Erythroblast (primary cell): ENCODE data around the gene CORO2B.

ENCODE experiments used
- DNase-seq, 2 experiments: peaks; one replicate each; lab custom pipeline; 2025; lab: John Stamatoyannopoulos, UW
- GATA1 ChIP-seq: IDR thresholded peaks from 2 replicates; pipeline ENCODE4 v1.6.1; 2011; ENCODE audit warnings: low read depth, mild to moderate bottlenecking, control low read depth, low read length, moderate library complexity
- POLR2A ChIP-seq: IDR thresholded peaks from 2 replicates; pipeline ENCODE4 v1.6.1; 2011; ENCODE audit warnings: mild to moderate bottlenecking, low read length

The CORO2B gene

DNA sequence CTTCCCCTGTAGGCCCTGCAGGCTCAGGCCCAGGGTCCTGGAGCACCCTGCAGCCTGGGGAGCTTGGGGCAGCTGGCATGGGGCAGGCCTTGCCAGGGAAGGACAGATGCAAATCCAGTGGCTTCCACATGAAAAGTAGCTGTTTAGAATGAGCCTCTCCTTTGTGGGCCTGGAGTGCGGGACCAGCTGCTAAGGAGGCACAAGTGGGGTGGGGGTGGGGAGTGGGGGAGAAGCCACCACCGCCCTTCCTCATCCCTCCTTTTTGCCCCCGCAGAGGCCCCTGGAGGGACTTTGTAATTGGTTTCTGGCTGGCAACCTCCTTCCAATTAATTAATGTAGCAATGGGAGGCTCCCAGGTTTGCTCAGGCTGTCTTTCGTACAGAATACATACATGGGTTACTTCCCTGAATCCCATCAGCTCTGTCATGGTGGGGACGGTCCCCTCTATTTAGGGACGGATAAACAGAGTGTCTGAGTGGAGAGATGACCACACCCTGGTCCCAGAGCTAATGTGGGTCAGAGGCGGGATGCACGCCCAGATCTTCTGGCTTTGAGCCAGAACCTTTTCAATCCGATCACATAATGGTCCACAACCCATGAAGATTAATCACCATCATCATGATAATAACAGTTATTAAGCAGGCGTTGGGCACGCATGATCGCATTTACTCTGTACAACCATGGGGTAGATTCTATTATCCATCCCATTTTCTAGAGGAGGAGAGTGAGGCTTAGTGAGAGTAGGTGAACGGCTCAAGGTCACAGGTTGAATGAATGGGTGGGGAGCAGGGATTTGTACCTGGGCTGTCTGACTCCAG lies 6.2 kb downstream of the CORO2B start:
- TF ChIP-seq POLR2A, result no peak
- TF ChIP-seq GATA1, result no peak
- no peak for DNase-seq

DNA sequence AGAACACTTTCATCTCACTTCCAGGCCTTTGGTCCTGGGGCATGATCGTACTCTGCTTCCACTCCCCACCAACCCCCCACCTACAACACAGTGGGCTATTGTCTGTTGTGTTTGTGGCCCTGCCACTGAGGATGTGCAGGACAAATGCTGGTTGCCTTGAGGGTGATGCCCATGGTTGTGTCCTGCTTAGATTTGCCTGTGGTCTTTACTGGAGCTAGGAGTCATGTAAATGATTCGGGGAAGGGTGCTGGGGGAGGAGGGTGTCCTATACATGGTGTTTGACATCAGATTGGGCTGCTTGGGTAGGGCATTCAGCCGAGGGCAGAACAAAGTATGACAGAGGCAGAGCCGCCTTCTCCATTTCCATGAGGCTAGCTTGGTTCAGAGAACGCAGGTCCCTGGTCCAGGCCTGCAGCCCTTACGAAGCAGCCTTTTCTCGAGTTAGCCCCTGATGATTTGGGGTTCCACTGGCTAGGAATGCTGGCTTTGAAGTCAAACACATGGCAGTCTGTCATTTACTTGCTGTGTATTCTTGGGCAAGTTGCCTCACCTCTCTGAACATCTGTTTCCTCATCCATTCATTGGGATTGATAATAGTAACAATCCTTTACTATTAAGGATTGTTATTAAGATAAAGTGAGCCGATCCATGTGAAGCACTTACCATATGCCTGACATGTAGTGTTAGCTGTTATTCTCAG lies 6.9 kb downstream of the CORO2B start:
- no peak for DNase-seq
- TF ChIP-seq POLR2A, result no peak
- no peak for TF ChIP-seq GATA1

DNA sequence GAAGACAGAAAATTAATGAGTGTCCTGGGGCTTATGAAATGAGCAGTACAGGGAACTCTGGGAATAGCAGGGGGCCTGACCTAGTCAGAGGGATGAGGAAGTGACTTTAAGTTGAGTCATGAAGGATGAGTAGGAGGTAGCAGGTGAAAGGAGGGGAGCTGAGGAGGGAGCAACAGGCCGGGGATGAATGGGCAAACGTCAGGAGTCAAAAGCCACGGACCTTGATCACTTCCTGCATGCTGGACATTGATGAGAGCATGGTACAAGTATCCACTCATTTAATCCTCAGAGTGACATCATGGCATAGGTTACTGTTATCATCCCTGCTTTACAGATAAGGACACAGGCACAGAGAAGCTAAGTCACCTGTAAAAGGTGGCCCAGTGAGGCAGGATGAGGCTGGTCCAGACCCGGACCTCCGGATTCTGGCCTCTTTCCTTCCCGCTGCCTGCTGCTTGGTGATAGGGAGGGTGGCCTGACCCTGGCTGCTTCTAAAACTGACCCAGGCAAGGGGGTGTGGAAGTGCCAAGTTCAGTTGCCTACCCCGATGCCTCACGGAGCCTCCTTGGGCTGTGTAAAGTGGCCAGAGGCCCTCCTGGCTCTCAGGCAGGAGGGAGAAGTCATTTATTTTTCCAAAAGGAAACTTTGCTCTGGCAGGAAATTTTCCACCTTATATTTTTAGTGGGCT lies 7.6 kb downstream of the CORO2B start:
- TF ChIP-seq POLR2A (no peak), GATA1 (no peak)
- DNase-seq, result no peak

GRCh38 chr15:68587769-68588385 lies 9.1 kb downstream of the CORO2B start:
- TF ChIP-seq GATA1, result no peak
- TF ChIP-seq POLR2A, result no peak
- no peak for DNase-seq

- TF ChIP-seq GATA1 (no peak), POLR2A (no peak)
- DNase-seq, result no peak
Measured at GRCh38 chr15:68589053-68589452, 10.3 kb downstream of the CORO2B start.

DNA sequence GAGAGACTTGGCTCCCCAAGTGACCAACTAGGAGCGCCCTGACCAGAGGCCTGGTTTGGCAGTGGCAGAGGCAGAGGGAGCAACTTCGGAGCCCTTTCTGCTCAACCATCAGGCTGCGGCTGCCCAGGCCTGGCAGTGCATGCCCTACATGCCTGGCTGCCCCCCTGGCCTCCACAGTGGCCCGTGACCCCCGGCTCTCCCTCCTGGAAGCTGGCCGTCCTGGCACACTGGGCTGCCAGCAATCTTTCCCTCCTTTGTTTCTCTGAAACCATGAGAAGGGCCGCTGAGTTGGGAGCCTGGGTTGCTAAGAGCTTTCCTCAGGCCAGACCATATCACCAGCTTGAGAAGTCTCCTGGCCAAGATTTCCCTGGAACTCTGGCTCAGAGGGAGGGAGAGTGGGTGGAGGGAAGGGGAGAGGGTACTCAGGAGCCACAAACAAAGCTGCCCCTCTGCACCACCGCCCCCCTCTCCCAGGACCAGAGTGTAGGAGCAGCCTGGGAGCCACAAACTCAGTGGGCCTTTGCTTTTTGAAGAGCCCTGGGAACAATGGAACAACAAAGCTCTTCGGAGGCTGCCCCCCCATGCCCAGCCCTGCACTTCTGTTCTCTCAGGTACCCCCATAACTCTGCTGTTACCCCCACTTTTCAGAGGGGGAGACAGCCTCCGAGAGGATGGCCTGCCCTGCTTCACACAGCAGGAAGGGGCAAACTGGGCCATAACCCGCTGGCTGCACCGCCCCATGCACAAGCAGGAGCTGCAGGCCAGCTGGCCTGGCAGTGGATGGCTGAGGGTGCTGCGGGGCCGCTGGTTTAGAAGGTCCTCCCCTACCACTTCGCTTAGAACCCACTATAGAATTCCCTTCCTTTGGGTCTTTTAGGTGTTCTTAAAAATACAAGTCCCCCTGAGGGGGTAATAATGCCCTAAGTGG lies 11.3 kb downstream of the CORO2B start:
- TF ChIP-seq GATA1 (no peak), POLR2A (no peak)
- no peak for DNase-seq

DNA sequence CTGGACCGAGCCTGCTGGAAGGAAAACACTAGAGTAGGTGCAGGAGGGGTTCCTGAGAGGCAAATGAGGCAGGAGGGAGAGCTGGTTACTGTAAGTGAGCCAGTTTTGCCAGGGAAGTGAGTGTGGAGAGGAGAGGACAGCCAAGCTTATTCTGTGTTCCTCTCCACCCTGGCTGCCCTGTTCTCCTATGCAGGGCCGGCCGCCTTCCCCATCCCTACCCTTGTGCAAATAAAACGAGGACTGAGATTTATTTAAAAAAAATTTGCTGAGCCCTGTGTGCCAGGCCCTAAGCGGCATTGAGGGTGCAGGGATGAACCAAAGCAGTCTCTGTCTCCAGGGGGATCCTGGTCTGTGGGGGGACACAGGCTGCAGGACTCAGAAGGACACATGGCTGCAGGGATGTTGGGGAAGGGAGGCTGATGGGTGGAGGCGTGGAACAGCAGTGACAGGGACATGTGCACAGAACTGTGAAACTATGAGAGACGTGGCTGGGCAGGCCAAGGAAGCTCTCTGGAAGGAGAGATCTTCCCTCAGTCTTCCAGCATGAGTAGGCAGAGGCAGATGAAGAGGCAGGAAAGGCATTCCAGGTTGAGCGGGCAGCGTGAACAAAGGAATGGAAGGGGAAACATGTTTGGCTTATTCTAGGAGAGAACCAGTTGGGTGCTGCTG lies 12.1 kb downstream of the CORO2B start:
- DNase-seq, result no peak
- TF ChIP-seq POLR2A (no peak), GATA1 (no peak)

GRCh38 chr15:68592054-68592453 lies 13.3 kb downstream of the CORO2B start:
- no peak for TF ChIP-seq POLR2A
- no peak for TF ChIP-seq GATA1
- no peak for DNase-seq

- TF ChIP-seq GATA1, result no peak
- no peak for TF ChIP-seq POLR2A
- no peak for DNase-seq
Measured at GRCh38 chr15:68592544-68592943, 13.8 kb downstream of the CORO2B start.

- TF ChIP-seq GATA1 (no peak), POLR2A (no peak)
- no peak for DNase-seq
Measured at GRCh38 chr15:68593341-68593740, 14.5 kb downstream of the CORO2B start.

DNA sequence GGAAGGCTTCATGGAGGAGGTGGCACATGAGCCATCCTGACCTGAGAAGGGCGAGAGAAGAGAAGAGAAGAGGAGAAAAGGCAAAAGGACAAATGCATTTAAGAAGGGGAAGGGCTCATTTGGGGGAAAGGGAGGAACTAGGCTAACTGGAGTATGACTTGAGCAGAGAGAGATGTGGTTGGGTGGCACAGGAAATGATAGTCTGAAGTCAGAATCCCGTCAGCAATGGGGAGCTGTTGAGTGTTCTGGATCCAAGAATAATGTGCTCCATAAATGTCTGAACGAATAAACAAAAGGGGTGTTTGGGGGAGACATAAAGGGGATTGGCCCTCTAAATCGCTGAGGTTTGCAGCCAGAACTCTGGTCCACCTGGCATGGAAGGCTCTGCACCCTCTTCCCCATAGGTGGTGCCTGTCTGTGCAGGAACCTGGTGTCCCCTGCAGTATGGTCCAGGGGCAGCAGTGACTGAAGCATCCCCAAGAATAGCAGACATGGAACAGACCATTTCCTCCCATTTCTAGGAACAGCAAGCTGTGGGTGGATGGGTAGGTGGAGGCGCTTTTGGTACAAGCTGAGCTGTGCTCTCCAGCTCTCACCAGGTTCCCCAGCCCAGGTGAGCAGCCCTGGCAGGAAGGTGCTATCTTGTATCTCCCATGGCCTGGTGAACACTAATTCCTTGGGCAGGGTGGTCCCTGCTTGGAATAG lies 15.2 kb downstream of the CORO2B start:
- no peak for DNase-seq
- TF ChIP-seq GATA1 (no peak), POLR2A (no peak)
